ENCODE measurements around the gene OR2D2.
"Not testable (repeated sequence)": the region's sequence is repeated elsewhere in the genome, so short reads cannot be mapped to it uniquely, and the experiment has no call there.

The OR2D2 gene

GRCh38 chr11:6855971-6856541 is 36.2 kb downstream of the OR2D2 start:
- TF ChIP-seq ZFX (IDR thresholded peaks at IDR 0.05; ENCODE audit: borderline replicate concordance) = no peak
- TF ChIP-seq CTCF (IDR thresholded peaks at IDR 0.05) = no peak
- no peak overlapping the region for H3K27ac ChIP-seq

- not testable (repeated sequence) for H3K27ac ChIP-seq
Observed at GRCh38 chr11:6854801-6855200, 37.5 kb downstream of the OR2D2 start.

GRCh38 chr11:6850526-6850925 is 41.8 kb downstream of the OR2D2 start:
- H3K27ac ChIP-seq = no peak overlapping the region
- TF ChIP-seq ZFX (IDR thresholded peaks at IDR 0.05; ENCODE audit: borderline replicate concordance) (no peak), CTCF (IDR thresholded peaks at IDR 0.05) (no peak)

GRCh38 chr11:6845383-6845782 is 46.9 kb downstream of the OR2D2 start, which contains the start of gene OR10A5:
TSS of gene OR10A5 (plus strand) at chr11:6845683. CDS start at chr11:6845683, 0 bp downstream.
- no peak within 1 kb of the TSS for H3K27ac ChIP-seq
- TF ChIP-seq ZFX (IDR thresholded peaks at IDR 0.05; ENCODE audit: borderline replicate concordance) = no peak
- TF ChIP-seq CTCF (IDR thresholded peaks at IDR 0.05) = no peak

GRCh38 chr11:6844356-6844755 is 47.9 kb downstream of the OR2D2 start:
- TF ChIP-seq CTCF (IDR thresholded peaks at IDR 0.05) = no peak
- TF ChIP-seq ZFX (IDR thresholded peaks at IDR 0.05; ENCODE audit: borderline replicate concordance) = no peak

GRCh38 chr11:6843670-6844069 is 48.6 kb downstream of the OR2D2 start:
- TF ChIP-seq ZFX (IDR thresholded peaks at IDR 0.05; ENCODE audit: borderline replicate concordance) (no peak), CTCF (IDR thresholded peaks at IDR 0.05) (no peak)
- H3K27ac ChIP-seq = no peak overlapping the region

More at GRCh38 chr11:6844356-6844755, 47.9 kb downstream of the OR2D2 start:
- H3K27ac ChIP-seq = no peak overlapping the region

GRCh38 chr11:6841694-6842093 is 50.6 kb downstream of the OR2D2 start:
- no peak for TF ChIP-seq ZFX (IDR thresholded peaks at IDR 0.05; ENCODE audit: borderline replicate concordance)
- TF ChIP-seq CTCF (IDR thresholded peaks at IDR 0.05) = no peak
- H3K27ac ChIP-seq = no peak overlapping the region
